Ovary (tissue), 3 donors: ENCODE measurements around the gene ZNF558.

Experiments
- CTCF ChIP-seq, 3 donors: fragments of 450-650 bp in 2 of 3; fragments of 200-600 bp in 1 of 3; IDR thresholded peaks; one replicate each; pipeline versions ENCODE4 v1.5.1 to v1.8.0; 2016 to 2022; ENCODE audit warnings: antibody characterized with exemption in 3 of 3, mild to moderate bottlenecking in 1 of 3
- EP300 ChIP-seq: sonication (generic); formaldehyde crosslinking; IDR thresholded peaks from one replicate; pipeline ENCODE4 v1.6.1; 2017; ENCODE audit warnings: antibody characterized with exemption
- POLR2A ChIP-seq: fragments of 450-650 bp; IDR thresholded peaks from one replicate; pipeline ENCODE4 v1.6.1; 2017; ENCODE audit warnings: antibody characterized with exemption, mild to moderate bottlenecking, moderate library complexity
- donor health status: DM: no; HTN: no; CAD: no.

- TF ChIP-seq CTCF (IDR thresholded peaks at IDR 0.05) (no peak), POLR2A (no peak), EP300 (no peak)
Measured at GRCh38 chr19:8814176-8814575, 17.9 kb downstream of the ZNF558 start.
